ENCODE measurements around the gene CD82.

CD82 gene

DNA sequence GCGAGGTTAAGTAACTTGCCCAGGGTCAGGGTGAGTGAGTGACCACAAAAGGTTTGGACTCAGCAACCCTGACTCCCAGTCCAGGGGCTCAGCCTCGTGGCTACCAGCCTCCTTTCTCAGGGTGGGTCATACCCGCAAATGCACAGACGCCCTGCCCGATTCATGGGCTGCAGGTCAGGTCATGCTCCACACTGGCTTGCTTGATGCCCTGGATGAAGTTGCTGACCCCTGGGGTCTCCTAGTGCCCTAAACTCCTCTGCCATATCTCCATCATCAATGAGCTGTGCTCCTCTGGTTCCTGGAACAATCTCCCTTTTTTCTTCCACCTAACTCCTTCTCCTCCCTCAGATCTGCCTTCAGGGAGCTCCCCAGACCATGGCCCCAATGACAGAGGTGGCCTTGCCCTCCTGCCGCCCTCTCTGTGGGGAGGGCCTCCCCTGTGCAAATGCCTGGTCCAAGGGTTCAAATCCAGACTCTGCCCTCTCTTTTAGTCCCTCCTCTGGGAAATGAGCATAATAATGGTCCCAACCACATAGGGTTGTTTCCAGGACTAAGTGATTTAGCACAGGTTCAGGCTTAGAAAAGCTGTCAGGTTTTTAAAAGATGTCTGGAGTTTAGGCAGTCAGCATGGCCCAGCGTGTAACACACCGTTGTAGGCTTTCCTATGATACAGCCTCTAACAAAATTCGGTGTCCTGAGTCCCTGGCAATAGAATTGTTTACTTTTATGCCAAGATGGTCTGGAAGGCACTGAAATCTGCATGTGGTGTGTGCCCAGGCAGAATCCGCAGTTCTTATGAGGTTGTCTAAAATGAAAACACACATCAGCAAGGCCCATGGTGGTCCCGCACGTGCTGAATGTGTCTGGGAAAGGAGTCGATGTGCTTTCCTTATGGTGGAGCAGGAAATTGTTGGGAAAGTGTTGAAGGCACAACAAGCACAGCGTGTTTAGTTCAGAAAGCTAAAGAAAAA is 63.6 kb downstream of the CD82 start:
- no peak for TF ChIP-seq CTCF (IDR thresholded peaks at IDR 0.05)
- Histone ChIP-seq H3K27me3 (peaks cover 0 to 8% of the 10 kb centered on the region in 2 donors), H3K27ac (peak overlapping the region in 1 of 2 donors; percentile 59), H3K4me1 (peaks cover 0 to 19% (median 10%) of the 10 kb centered on the region in 4 donors), H3K4me3 (no peak overlapping the region), H3K36me3 (no peaks in the 10 kb centered on the region), H3K9me3 (peaks cover 0 to 6% (median 0%) of the 10 kb centered on the region in 3 donors)
- DNase-seq = peak in 1 of 2 donors; percentile 60
- intact Hi-C loops (cut with DNase I; ENCODE audit: low total_unique reads) = no loop called here

DNA sequence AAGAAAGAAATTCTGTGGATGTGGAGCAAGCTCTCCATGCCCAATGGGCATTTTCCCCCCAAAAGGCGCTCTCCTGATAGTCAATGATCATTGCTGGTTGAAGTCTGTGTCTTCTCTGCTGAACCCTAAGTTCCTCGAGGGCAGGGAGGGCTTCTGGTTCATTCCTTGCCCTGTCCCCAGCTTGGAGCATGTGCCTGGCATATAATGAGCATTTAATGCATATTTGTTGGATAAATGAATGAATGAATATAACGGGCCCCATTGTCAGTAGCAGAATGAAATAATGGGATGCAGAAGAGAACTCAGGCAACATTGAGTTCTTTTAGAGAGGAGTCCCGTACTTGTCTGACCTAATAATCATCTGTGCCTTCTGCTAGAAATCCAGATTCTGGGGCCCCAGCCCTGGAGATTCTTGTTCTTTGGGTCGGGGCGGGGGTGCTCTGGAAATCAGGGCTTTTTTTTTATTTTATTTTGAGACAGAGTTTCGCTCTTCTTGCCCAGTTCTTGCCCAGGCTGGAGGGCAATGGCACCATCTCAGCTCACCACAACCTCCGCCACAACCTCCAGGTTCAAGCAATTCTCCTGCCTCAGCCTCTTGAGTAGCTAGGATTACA is 64.4 kb downstream of the CD82 start:
- no peak for TF ChIP-seq CTCF (IDR thresholded peaks at IDR 0.05)
- peak in 1 of 2 donors; percentile 37 for DNase-seq
- Histone ChIP-seq H3K27me3 (peaks cover 0 to 11% of the 10 kb centered on the region in 2 donors), H3K27ac (no peak overlapping the region), H3K9me3 (peaks cover 0 to 6% (median 0%) of the 10 kb centered on the region in 3 donors), H3K36me3 (no peaks in the 10 kb centered on the region), H3K4me1 (peaks cover 0 to 28% (median 16%) of the 10 kb centered on the region in 4 donors), H3K4me3 (no peak overlapping the region)
- intact Hi-C loops (cut with DNase I; ENCODE audit: low total_unique reads) = no loop called here

- Histone ChIP-seq H3K4me1 (peaks cover 0 to 29% (median 17%) of the 10 kb centered on the region in 4 donors), H3K9me3 (peaks cover 0 to 6% (median 0%) of the 10 kb centered on the region in 3 donors), H3K36me3 (no peaks in the 10 kb centered on the region), H3K27ac (no peak overlapping the region), H3K27me3 (peaks cover 0 to 11% of the 10 kb centered on the region in 2 donors), H3K4me3 (no peak overlapping the region)
- TF ChIP-seq CTCF (IDR thresholded peaks at IDR 0.05) = no peak
- peak in 1 of 2 donors; percentile 29 for DNase-seq
- intact Hi-C loops (cut with DNase I; ENCODE audit: low total_unique reads) = no loop called here
Observed at GRCh38 chr11:44630511-44631210, 65.2 kb downstream of the CD82 start.

GRCh38 chr11:44631831-44632230 is 66.4 kb downstream of the CD82 start:
- Histone ChIP-seq H3K27ac (no peak overlapping the region), H3K9me3 (no peaks in the 10 kb centered on the region), H3K4me3 (no peak overlapping the region), H3K36me3 (no peaks in the 10 kb centered on the region), H3K27me3 (peaks cover 0 to 11% of the 10 kb centered on the region in 2 donors), H3K4me1 (peaks cover 0 to 29% (median 17%) of the 10 kb centered on the region in 4 donors)
- intact Hi-C loops (cut with DNase I; ENCODE audit: low total_unique reads) = no loop called here
- no peak for TF ChIP-seq CTCF (IDR thresholded peaks at IDR 0.05)
- peak in 1 of 2 donors; percentile 29 for DNase-seq

DNA sequence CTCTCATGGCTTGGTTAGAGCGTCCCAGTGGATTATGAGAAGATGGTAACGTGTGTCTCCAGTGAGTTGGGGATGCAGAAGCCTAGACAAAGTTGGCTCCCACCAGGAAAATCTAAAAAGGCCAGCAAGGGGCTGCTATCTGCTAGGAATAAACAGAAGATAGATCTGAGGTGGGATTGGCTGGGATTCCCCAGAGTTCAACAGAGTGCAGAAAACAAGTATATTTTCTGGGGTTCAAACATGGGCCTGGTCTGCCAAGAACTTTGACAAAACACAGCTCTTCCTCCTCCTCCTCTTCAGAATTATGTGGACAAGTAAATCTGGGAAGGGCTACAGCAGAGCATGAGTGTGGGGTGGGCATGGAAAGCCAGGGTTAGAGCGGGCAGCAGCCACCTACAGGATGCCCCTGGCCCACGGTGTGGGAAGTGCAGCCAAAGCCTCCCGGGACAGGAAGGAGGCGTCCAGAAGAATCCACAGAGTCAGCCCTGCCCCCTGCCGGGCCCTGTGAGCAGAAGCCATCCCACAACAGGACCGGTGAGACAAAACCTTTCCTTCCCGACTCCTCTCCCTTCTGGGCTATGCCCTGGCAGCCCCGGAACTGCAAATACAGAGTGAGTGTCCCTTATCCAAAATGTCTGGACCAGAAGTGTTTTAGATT is 67.1 kb downstream of the CD82 start:
- peak in 1 of 2 donors; percentile 54 for DNase-seq

More for the DNA sequence above, 67.1 kb downstream of the CD82 start:
- no peak overlapping the region for H3K4me3 ChIP-seq
- TF ChIP-seq CTCF (IDR thresholded peaks at IDR 0.05) = peak in 1 of 2 experiments; percentile 19
- intact Hi-C loops (cut with DNase I; ENCODE audit: low total_unique reads) = no loop called here
- no peak overlapping the region for H3K27ac ChIP-seq
- H3K36me3 ChIP-seq = no peaks in the 10 kb centered on the region
- H3K9me3 ChIP-seq = no peaks in the 10 kb centered on the region
- H3K27me3 ChIP-seq = peaks cover 0 to 11% of the 10 kb centered on the region in 2 donors
- H3K4me1 ChIP-seq = peaks cover 0 to 25% (median 15%) of the 10 kb centered on the region in 4 donors
